Measurements from ENCODE around the gene CLECL1. TPM values are rescaled to one million over a fixed set of nuclear protein-coding genes. Genes with fewer than 3 reads are reported as not detected.

Gene CLECL1
- total and polyA plus RNA-seq, 9 donors = 0.18 to 0.35 (median 0.26) TPM; not detected in 6

- Histone ChIP-seq H3K27me3 (ENCODE audit: control insufficient read depth, insufficient read depth, low read length) (no peaks in the 10 kb centered on the region), H3K9me3 (replicated peaks; ENCODE audit: control insufficient read depth, low read depth, low read length) (no peaks in the 10 kb centered on the region), H3K4me3 (ENCODE audit: low read length) (no peak overlapping the region), H3K4me1 (ENCODE audit: control insufficient read depth, insufficient read depth, low read length) (no peaks in the 10 kb centered on the region), H3K27ac (ENCODE audit: low read length) (no peak overlapping the region), H3K36me3 (ENCODE audit: control insufficient read depth, insufficient read depth, low read length) (no peaks in the 10 kb centered on the region)
- no peak for DNase-seq
- no CpG with 5 or more reads among the region's 1 CpG for WGBS (ENCODE audit: insufficient coverage)
Observed at GRCh38 chr12:9759694-9760093, 26.8 kb upstream of the CLECL1 start.

- Histone ChIP-seq H3K27me3 (ENCODE audit: control insufficient read depth, insufficient read depth, low read length) (no peaks in the 10 kb centered on the region), H3K36me3 (ENCODE audit: control insufficient read depth, insufficient read depth, low read length) (no peaks in the 10 kb centered on the region), H3K27ac (ENCODE audit: low read length) (no peak overlapping the region), H3K9me3 (replicated peaks; ENCODE audit: control insufficient read depth, low read depth, low read length) (no peaks in the 10 kb centered on the region), H3K4me1 (ENCODE audit: control insufficient read depth, insufficient read depth, low read length) (no peaks in the 10 kb centered on the region), H3K4me3 (ENCODE audit: low read length) (no peak overlapping the region)
- DNase-seq = no peak
- WGBS (ENCODE audit: insufficient coverage) = no CpG with 5 or more reads among the region's 3 CpGs
Observed at GRCh38 chr12:9758119-9758518, 25.2 kb upstream of the CLECL1 start.

- no peaks in the 10 kb centered on the region for H3K4me1 ChIP-seq (ENCODE audit: control insufficient read depth, insufficient read depth, low read length)
- H3K9me3 ChIP-seq (replicated peaks; ENCODE audit: control insufficient read depth, low read depth, low read length) = no peaks in the 10 kb centered on the region
- H3K27ac ChIP-seq (ENCODE audit: low read length) = no peak overlapping the region
- H3K36me3 ChIP-seq (ENCODE audit: control insufficient read depth, insufficient read depth, low read length) = no peaks in the 10 kb centered on the region
- no peak for DNase-seq
- no CpG with 5 or more reads among the region's 5 CpGs for WGBS (ENCODE audit: insufficient coverage)
- H3K4me3 ChIP-seq (ENCODE audit: low read length) = no peak overlapping the region
- no peaks in the 10 kb centered on the region for H3K27me3 ChIP-seq (ENCODE audit: control insufficient read depth, insufficient read depth, low read length)
Observed at GRCh38 chr12:9757433-9758025, 24.6 kb upstream of the CLECL1 start.

- Histone ChIP-seq H3K36me3 (ENCODE audit: control insufficient read depth, insufficient read depth, low read length) (no peaks in the 10 kb centered on the region), H3K4me3 (ENCODE audit: low read length) (no peak overlapping the region), H3K4me1 (ENCODE audit: control insufficient read depth, insufficient read depth, low read length) (no peaks in the 10 kb centered on the region), H3K27ac (ENCODE audit: low read length) (no peak overlapping the region), H3K27me3 (ENCODE audit: control insufficient read depth, insufficient read depth, low read length) (no peaks in the 10 kb centered on the region), H3K9me3 (replicated peaks; ENCODE audit: control insufficient read depth, low read depth, low read length) (no peaks in the 10 kb centered on the region)
- DNase-seq = no peak
- WGBS (ENCODE audit: insufficient coverage) = no CpG with 5 or more reads among the region's 5 CpGs
Observed at GRCh38 chr12:9756706-9757105, 23.8 kb upstream of the CLECL1 start.

- no CpG with 5 or more reads among the region's 2 CpGs for WGBS (ENCODE audit: insufficient coverage)
Observed at GRCh38 chr12:9756170-9756569, 23.3 kb upstream of the CLECL1 start.

GRCh38 chr12:9755567-9755966, 22.7 kb upstream of the CLECL1 start:
- no CpG with 5 or more reads among the region's 2 CpGs for WGBS (ENCODE audit: insufficient coverage)
- H3K27me3 ChIP-seq (ENCODE audit: control insufficient read depth, insufficient read depth, low read length) = no peaks in the 10 kb centered on the region
- no peak overlapping the region for H3K4me3 ChIP-seq (ENCODE audit: low read length)
- no peaks in the 10 kb centered on the region for H3K36me3 ChIP-seq (ENCODE audit: control insufficient read depth, insufficient read depth, low read length)
- H3K27ac ChIP-seq (ENCODE audit: low read length) = no peak overlapping the region
- no peaks in the 10 kb centered on the region for H3K4me1 ChIP-seq (ENCODE audit: control insufficient read depth, insufficient read depth, low read length)
- H3K9me3 ChIP-seq (replicated peaks; ENCODE audit: control insufficient read depth, low read depth, low read length) = no peaks in the 10 kb centered on the region
- DNase-seq = no peak

More at GRCh38 chr12:9756170-9756569, 23.3 kb upstream of the CLECL1 start:
- Histone ChIP-seq H3K27ac (ENCODE audit: low read length) (no peak overlapping the region), H3K36me3 (ENCODE audit: control insufficient read depth, insufficient read depth, low read length) (no peaks in the 10 kb centered on the region), H3K27me3 (ENCODE audit: control insufficient read depth, insufficient read depth, low read length) (no peaks in the 10 kb centered on the region), H3K4me3 (ENCODE audit: low read length) (no peak overlapping the region), H3K9me3 (replicated peaks; ENCODE audit: control insufficient read depth, low read depth, low read length) (no peaks in the 10 kb centered on the region), H3K4me1 (ENCODE audit: control insufficient read depth, insufficient read depth, low read length) (no peaks in the 10 kb centered on the region)
- DNase-seq = no peak

- Histone ChIP-seq H3K4me1 (ENCODE audit: control insufficient read depth, insufficient read depth, low read length) (no peaks in the 10 kb centered on the region), H3K9me3 (replicated peaks; ENCODE audit: control insufficient read depth, low read depth, low read length) (no peaks in the 10 kb centered on the region), H3K4me3 (ENCODE audit: low read length) (no peak overlapping the region), H3K36me3 (ENCODE audit: control insufficient read depth, insufficient read depth, low read length) (no peaks in the 10 kb centered on the region), H3K27ac (ENCODE audit: low read length) (no peak overlapping the region), H3K27me3 (ENCODE audit: control insufficient read depth, insufficient read depth, low read length) (no peaks in the 10 kb centered on the region)
- no peak for DNase-seq
Observed at GRCh38 chr12:9755035-9755434, 22.1 kb upstream of the CLECL1 start.

- Histone ChIP-seq H3K4me3 (ENCODE audit: low read length) (no peak overlapping the region), H3K36me3 (ENCODE audit: control insufficient read depth, insufficient read depth, low read length) (no peaks in the 10 kb centered on the region), H3K9me3 (replicated peaks; ENCODE audit: control insufficient read depth, low read depth, low read length) (no peaks in the 10 kb centered on the region), H3K4me1 (ENCODE audit: control insufficient read depth, insufficient read depth, low read length) (no peaks in the 10 kb centered on the region), H3K27ac (ENCODE audit: low read length) (no peak overlapping the region), H3K27me3 (ENCODE audit: control insufficient read depth, insufficient read depth, low read length) (no peaks in the 10 kb centered on the region)
- DNase-seq = no peak
- WGBS (ENCODE audit: insufficient coverage) = no CpG with 5 or more reads among the region's 3 CpGs
Observed at GRCh38 chr12:9754099-9754927, 21.4 kb upstream of the CLECL1 start.

GRCh38 chr12:9753498-9753897, 20.6 kb upstream of the CLECL1 start:
- H3K27me3 ChIP-seq (ENCODE audit: control insufficient read depth, insufficient read depth, low read length) = no peaks in the 10 kb centered on the region
- DNase-seq = no peak
- no peak overlapping the region for H3K4me3 ChIP-seq (ENCODE audit: low read length)
- no CpG with 5 or more reads among the region's 3 CpGs for WGBS (ENCODE audit: insufficient coverage)
- H3K4me1 ChIP-seq (ENCODE audit: control insufficient read depth, insufficient read depth, low read length) = no peaks in the 10 kb centered on the region
- H3K9me3 ChIP-seq (replicated peaks; ENCODE audit: control insufficient read depth, low read depth, low read length) = no peaks in the 10 kb centered on the region
- H3K36me3 ChIP-seq (ENCODE audit: control insufficient read depth, insufficient read depth, low read length) = no peaks in the 10 kb centered on the region
- H3K27ac ChIP-seq (ENCODE audit: low read length) = no peak overlapping the region

- no peak for DNase-seq
- no CpG with 5 or more reads among the region's 2 CpGs for WGBS (ENCODE audit: insufficient coverage)
- H3K27ac ChIP-seq (ENCODE audit: low read length) = no peak overlapping the region
Observed at GRCh38 chr12:9753073-9753472, 20.2 kb upstream of the CLECL1 start.

More at GRCh38 chr12:9753073-9753472, 20.2 kb upstream of the CLECL1 start:
- Histone ChIP-seq H3K4me1 (ENCODE audit: control insufficient read depth, insufficient read depth, low read length) (no peaks in the 10 kb centered on the region), H3K27me3 (ENCODE audit: control insufficient read depth, insufficient read depth, low read length) (no peaks in the 10 kb centered on the region), H3K9me3 (replicated peaks; ENCODE audit: control insufficient read depth, low read depth, low read length) (no peaks in the 10 kb centered on the region), H3K36me3 (ENCODE audit: control insufficient read depth, insufficient read depth, low read length) (no peaks in the 10 kb centered on the region), H3K4me3 (ENCODE audit: low read length) (no peak overlapping the region)
